HS-5 (cell line): ENCODE results near the gene AGTPBP1.

ENCODE experiments used
- DNase-seq: peaks from one replicate; pipeline ENCODE4 v3.0.0-alpha.2; 2012; ENCODE audit warnings: low read depth

The AGTPBP1 gene

GRCh38 chr9:85534340-85534739, 207.4 kb downstream of the AGTPBP1 start:
- no peak for DNase-seq

GRCh38 chr9:85533538-85533937, 208.2 kb downstream of the AGTPBP1 start:
- no peak for DNase-seq

- DNase-seq: no peak
Measured at GRCh38 chr9:85530721-85531120, 211.0 kb downstream of the AGTPBP1 start.

- DNase-seq: no peak
Measured at GRCh38 chr9:85528607-85529006, 213.1 kb downstream of the AGTPBP1 start.

GRCh38 chr9:85528142-85528541, 213.6 kb downstream of the AGTPBP1 start:
- no peak for DNase-seq

GRCh38 chr9:85527331-85528020, 214.3 kb downstream of the AGTPBP1 start:
- DNase-seq: no peak

GRCh38 chr9:85524531-85524930, 217.2 kb downstream of the AGTPBP1 start:
- DNase-seq: no peak

GRCh38 chr9:85523202-85523601, 218.6 kb downstream of the AGTPBP1 start:
- DNase-seq: no peak

GRCh38 chr9:85522459-85523092, 219.2 kb downstream of the AGTPBP1 start:
- DNase-seq: no peak

- no peak for DNase-seq
Measured at GRCh38 chr9:85521371-85522197, 220.2 kb downstream of the AGTPBP1 start.

GRCh38 chr9:85516976-85517637, 224.6 kb downstream of the AGTPBP1 start:
- no peak for DNase-seq

- no peak for DNase-seq
Measured at GRCh38 chr9:85516455-85516854, 225.3 kb downstream of the AGTPBP1 start.

- DNase-seq: no peak
Measured at GRCh38 chr9:85515021-85515420, 226.7 kb downstream of the AGTPBP1 start.

GRCh38 chr9:85514256-85514655, 227.5 kb downstream of the AGTPBP1 start:
- no peak for DNase-seq

- DNase-seq: no peak
Measured at GRCh38 chr9:85511746-85512145, 230.0 kb downstream of the AGTPBP1 start.

- no peak for DNase-seq
Measured at GRCh38 chr9:85510830-85511504, 230.8 kb downstream of the AGTPBP1 start.

- no peak for DNase-seq
Measured at GRCh38 chr9:85508616-85509015, 233.1 kb downstream of the AGTPBP1 start.

- DNase-seq: no peak
Measured at GRCh38 chr9:85505612-85506011, 236.1 kb downstream of the AGTPBP1 start.

GRCh38 chr9:85502815-85503655, 238.7 kb downstream of the AGTPBP1 start:
- DNase-seq: no peak

GRCh38 chr9:85501882-85502281, 239.9 kb downstream of the AGTPBP1 start:
- DNase-seq: no peak

GRCh38 chr9:85501456-85501855, 240.3 kb downstream of the AGTPBP1 start:
- DNase-seq: no peak
